GM12878 (cell line): ENCODE results near the gene RHEBL1. TPM values are rescaled to one million over a fixed set of nuclear protein-coding genes. Genes with fewer than 3 reads are reported as not detected.

ENCODE experiments used
- BRCA1 ChIP-seq: IDR thresholded peaks from 2 replicates; pipeline ENCODE4 v1.6.1; 2011; ENCODE audit warnings: low read depth, low read length, improper control_type of control experiment
- CBX3 ChIP-seq: fragments of 200-600 bp; sonication (generic); IDR thresholded peaks from 2 replicates; pipeline ENCODE4 v1.6.1; 2016; ENCODE audit warnings: low read depth, borderline replicate concordance
- CBX5 ChIP-seq: sonication (generic); IDR thresholded peaks from 2 replicates; pipeline ENCODE4 v1.6.1; 2016; ENCODE audit warnings: low read depth, moderate library complexity, mild to moderate bottlenecking, inconsistent platforms
- CHD1 ChIP-seq: IDR thresholded peaks from 2 replicates; pipeline ENCODE4 v1.6.1; 2012; ENCODE audit warnings: low read depth, low read length, improper control_type of control experiment
- CHD4 ChIP-seq: fragments of 200-600 bp; sonication (generic); IDR thresholded peaks from 2 replicates; pipeline ENCODE4 v1.6.1; 2016; ENCODE audit warnings: mild to moderate bottlenecking
- CREM ChIP-seq: IDR thresholded peaks from 2 replicates; pipeline ENCODE4 v1.6.1; 2014; ENCODE audit warnings: antibody characterized with exemption, low read depth
- HDAC2 ChIP-seq: fragments of 200-600 bp; sonication (generic); IDR thresholded peaks from 2 replicates; pipeline ENCODE4 v1.6.1; 2017
- IKZF2 ChIP-seq, 2 experiments: fragments of 450-650 bp; IDR thresholded peaks; 2 replicates each; pipeline ENCODE4 v1.6.1; 2017; ENCODE audit warnings: mild to moderate bottlenecking in 2 of 2, moderate library complexity in 2 of 2
- KDM1A ChIP-seq: fragments of 200-600 bp; sonication (generic); IDR thresholded peaks from 2 replicates; pipeline ENCODE4 v1.6.1; 2016; ENCODE audit warnings: borderline replicate concordance
- MEF2B ChIP-seq: fragments of 450-650 bp; IDR thresholded peaks from 2 replicates; pipeline ENCODE4 v1.6.1; 2018; ENCODE audit warnings: mild to moderate bottlenecking, moderate library complexity; ENCODE audit not compliant: partially characterized antibody, poor library complexity, severe bottlenecking
- NFYA ChIP-seq: IDR thresholded peaks from 2 replicates; pipeline ENCODE4 v1.6.1; 2011; ENCODE audit warnings: low read depth, mild to moderate bottlenecking, low read length, improper control_type of control experiment, borderline replicate concordance
- NR2C2 ChIP-seq: IDR thresholded peaks from 2 replicates; pipeline ENCODE4 v1.6.1; 2011; ENCODE audit warnings: borderline replicate concordance, low read depth; ENCODE audit not compliant: control insufficient read depth, insufficient read length
- NR2F1 ChIP-seq: fragments of 450-650 bp; conservative IDR thresholded peaks from 2 replicates; pipeline ENCODE4 v1.6.1; 2017; ENCODE audit warnings: mild to moderate bottlenecking
- PAX5 ChIP-seq: IDR thresholded peaks from 2 replicates; pipeline ENCODE4 v1.6.1; 2011; ENCODE audit warnings: low read depth, low read length, borderline replicate concordance
- POLR2AphosphoS5 ChIP-seq: IDR thresholded peaks from 2 replicates; pipeline ENCODE4 v1.6.1; 2011; ENCODE audit warnings: mild to moderate bottlenecking, low read length, inconsistent platforms
- SIX5 ChIP-seq: IDR thresholded peaks from 2 replicates; pipeline ENCODE4 v1.6.1; 2011; ENCODE audit warnings: mild to moderate bottlenecking, low read depth, low read length, moderate library complexity; ENCODE audit not compliant: severe bottlenecking
- SREBF1 ChIP-seq: IDR thresholded peaks from 2 replicates; pipeline ENCODE4 v1.6.1; 2012; ENCODE audit warnings: mild to moderate bottlenecking, low read length
- TBL1XR1 ChIP-seq: IDR thresholded peaks from 2 replicates; pipeline ENCODE4 v1.6.1; 2012; ENCODE audit warnings: low read depth, low read length, improper control_type of control experiment
- ZNF24 ChIP-seq: fragments of 450-650 bp; IDR thresholded peaks from 2 replicates; pipeline ENCODE4 v1.6.1; 2017; ENCODE audit warnings: antibody characterized with exemption, mild to moderate bottlenecking
- ZNF384 ChIP-seq: IDR thresholded peaks from 2 replicates; pipeline ENCODE4 v1.6.1; 2012; ENCODE audit warnings: low read depth, mild to moderate bottlenecking, low read length, improper control_type of control experiment, borderline replicate concordance
- polyA plus RNA-seq, 11 experiments: library from polyadenylated mRNA; depleted of rRNA in 4 of 11; unstranded in 6 of 11; stranded (reverse) in 5 of 11; fragments of >200 nt; fragmentation: Nextera tagmentation in 4 of 11; fragmentation: Illumina TruSeq in 1 of 11; extraction: Ambion mirVana in 4 of 11; extraction: Trizol in 1 of 11; gene quantifications; 1 replicate in 1 of 11; 2 replicates in 10 of 11; pipeline versions ENCODE4 v1.2.1 to v1.2.3, GENCODE V29; 2011 to 2016; ENCODE audit warnings: inconsistent platforms in 2 of 11, missing spikeins in 2 of 11, low read depth in 1 of 11
- total RNA-seq, 4 experiments: library from RNA; depleted of rRNA in 3 of 4; stranded (reverse); fragments of >200 nt in 3 of 4; fragmentation: Illumina TruSeq in 1 of 4; extraction: Trizol in 1 of 4; gene quantifications; 2 replicates each; pipeline versions ENCODE4 v1.2.1 to v1.2.3, GENCODE V29; 2013 to 2021
- TF ChIP-seq, protein P1 (sequence below): fragments of 450-650 bp; IDR thresholded peaks from 2 replicates; pipeline ENCODE4 v1.6.1; 2017; ENCODE audit warnings: borderline replicate concordance
- TF ChIP-seq, protein P2 (sequence below): fragments of 450-650 bp; IDR thresholded peaks from 2 replicates; pipeline ENCODE4 v1.6.1; 2016; ENCODE audit warnings: mild to moderate bottlenecking, moderate library complexity, borderline replicate concordance
- TF ChIP-seq, protein P3 (sequence below): IDR thresholded peaks from 2 replicates; pipeline ENCODE4 v1.6.1; 2011; ENCODE audit warnings: low read depth, mild to moderate bottlenecking, low read length, moderate library complexity, borderline replicate concordance; ENCODE audit errors: extremely low read depth
- TF ChIP-seq, protein P4 (sequence below): fragments of 450-650 bp; IDR thresholded peaks from 2 replicates; pipeline ENCODE4 v1.6.1; 2014; ENCODE audit warnings: mild to moderate bottlenecking

Gene RHEBL1
- total and polyA plus RNA-seq, 10 of the 15 experiments (the other 5 are each of a cell fraction or from before 2014, with no cell fraction given): 5.9 to 18.7 (median 12.0) TPM

DNA sequence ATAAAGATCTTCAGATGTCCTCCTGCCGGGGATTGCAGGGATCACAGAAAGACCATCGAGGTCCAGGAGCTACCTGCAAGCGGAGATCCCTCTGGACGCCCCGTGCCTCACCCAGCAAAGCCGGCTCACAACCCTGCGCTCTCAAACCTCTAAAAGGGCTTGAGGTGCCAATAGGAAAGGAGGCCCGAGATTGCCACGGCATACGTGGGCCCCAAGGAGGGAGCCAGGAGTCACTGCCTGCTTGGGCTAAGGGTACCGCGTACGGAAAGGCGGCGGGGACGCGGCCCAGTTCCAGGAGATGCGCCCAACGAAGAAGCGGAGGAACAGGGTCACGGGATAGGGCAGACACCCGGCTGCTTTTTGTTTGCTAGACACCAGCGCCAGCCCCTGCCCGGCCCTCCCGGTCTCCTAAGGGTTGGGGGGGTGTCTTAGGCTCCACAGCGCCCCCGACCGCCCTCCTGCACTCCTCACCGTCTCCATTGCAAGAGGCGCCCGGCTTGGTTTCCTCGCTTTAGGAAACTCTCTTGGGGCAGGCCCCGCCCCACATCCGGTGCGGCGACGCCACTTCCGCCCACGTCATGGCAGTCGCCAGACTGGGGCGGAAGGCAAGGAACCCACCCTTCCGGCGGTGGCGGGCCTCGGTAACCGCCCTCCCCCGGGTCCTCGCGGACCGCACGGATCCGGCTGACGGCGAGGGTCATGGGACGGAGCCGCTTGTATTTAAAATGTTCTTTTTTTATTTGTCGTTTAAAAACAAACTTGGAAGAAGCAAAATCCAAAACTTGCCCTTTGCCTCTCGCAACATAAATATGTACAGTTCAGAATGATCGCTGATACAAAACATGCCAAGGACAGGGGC, 51.3 kb downstream of the RHEBL1 start, which contains the start of gene PRKAG1 (continued):
- TF ChIP-seq, protein P1, sequence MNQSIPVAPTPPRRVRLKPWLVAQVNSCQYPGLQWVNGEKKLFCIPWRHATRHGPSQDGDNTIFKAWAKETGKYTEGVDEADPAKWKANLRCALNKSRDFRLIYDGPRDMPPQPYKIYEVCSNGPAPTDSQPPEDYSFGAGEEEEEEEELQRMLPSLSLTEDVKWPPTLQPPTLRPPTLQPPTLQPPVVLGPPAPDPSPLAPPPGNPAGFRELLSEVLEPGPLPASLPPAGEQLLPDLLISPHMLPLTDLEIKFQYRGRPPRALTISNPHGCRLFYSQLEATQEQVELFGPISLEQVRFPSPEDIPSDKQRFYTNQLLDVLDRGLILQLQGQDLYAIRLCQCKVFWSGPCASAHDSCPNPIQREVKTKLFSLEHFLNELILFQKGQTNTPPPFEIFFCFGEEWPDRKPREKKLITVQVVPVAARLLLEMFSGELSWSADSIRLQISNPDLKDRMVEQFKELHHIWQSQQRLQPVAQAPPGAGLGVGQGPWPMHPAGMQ: no peak
- 0 out of 2 replicates have a peak, but pooled peaks have one; percentile 19 for TF ChIP-seq HDAC2
- TF ChIP-seq SIX5: peak; percentile 14
- peak; percentile 54; the same call in 1 of the 2 replicates for TF ChIP-seq NR2F1
- TF ChIP-seq, protein P2, sequence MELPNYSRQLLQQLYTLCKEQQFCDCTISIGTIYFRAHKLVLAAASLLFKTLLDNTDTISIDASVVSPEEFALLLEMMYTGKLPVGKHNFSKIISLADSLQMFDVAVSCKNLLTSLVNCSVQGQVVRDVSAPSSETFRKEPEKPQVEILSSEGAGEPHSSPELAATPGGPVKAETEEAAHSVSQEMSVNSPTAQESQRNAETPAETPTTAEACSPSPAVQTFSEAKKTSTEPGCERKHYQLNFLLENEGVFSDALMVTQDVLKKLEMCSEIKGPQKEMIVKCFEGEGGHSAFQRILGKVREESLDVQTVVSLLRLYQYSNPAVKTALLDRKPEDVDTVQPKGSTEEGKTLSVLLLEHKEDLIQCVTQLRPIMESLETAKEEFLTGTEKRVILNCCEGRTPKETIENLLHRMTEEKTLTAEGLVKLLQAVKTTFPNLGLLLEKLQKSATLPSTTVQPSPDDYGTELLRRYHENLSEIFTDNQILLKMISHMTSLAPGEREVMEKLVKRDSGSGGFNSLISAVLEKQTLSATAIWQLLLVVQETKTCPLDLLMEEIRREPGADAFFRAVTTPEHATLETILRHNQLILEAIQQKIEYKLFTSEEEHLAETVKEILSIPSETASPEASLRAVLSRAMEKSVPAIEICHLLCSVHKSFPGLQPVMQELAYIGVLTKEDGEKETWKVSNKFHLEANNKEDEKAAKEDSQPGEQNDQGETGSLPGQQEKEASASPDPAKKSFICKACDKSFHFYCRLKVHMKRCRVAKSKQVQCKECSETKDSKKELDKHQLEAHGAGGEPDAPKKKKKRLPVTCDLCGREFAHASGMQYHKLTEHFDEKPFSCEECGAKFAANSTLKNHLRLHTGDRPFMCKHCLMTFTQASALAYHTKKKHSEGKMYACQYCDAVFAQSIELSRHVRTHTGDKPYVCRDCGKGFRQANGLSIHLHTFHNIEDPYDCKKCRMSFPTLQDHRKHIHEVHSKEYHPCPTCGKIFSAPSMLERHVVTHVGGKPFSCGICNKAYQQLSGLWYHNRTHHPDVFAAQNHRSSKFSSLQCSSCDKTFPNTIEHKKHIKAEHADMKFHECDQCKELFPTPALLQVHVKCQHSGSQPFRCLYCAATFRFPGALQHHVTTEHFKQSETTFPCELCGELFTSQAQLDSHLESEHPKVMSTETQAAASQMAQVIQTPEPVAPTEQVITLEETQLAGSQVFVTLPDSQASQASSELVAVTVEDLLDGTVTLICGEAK: peak; percentile 94
- TF ChIP-seq CHD1: no peak
- peak; percentile 95 for TF ChIP-seq CREM
- TF ChIP-seq TBL1XR1: peak; percentile 63; the same call in 1 of the 2 replicates
- TF ChIP-seq CHD4: no peak
- no peak for TF ChIP-seq CBX3
- TF ChIP-seq, protein P3, sequence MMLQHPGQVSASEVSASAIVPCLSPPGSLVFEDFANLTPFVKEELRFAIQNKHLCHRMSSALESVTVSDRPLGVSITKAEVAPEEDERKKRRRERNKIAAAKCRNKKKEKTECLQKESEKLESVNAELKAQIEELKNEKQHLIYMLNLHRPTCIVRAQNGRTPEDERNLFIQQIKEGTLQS: no peak
- no peak for TF ChIP-seq KDM1A
- no peak for TF ChIP-seq NFYA
- TF ChIP-seq, protein P4, sequence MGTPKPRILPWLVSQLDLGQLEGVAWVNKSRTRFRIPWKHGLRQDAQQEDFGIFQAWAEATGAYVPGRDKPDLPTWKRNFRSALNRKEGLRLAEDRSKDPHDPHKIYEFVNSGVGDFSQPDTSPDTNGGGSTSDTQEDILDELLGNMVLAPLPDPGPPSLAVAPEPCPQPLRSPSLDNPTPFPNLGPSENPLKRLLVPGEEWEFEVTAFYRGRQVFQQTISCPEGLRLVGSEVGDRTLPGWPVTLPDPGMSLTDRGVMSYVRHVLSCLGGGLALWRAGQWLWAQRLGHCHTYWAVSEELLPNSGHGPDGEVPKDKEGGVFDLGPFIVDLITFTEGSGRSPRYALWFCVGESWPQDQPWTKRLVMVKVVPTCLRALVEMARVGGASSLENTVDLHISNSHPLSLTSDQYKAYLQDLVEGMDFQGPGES: no peak
- no peak for TF ChIP-seq BRCA1
- peak; percentile 43; the same call in 1 of the 2 replicates for TF ChIP-seq SREBF1
- TF ChIP-seq CBX5: peak; percentile 56; the same call in 1 of the 2 replicates
- no peak for TF ChIP-seq ZNF24
- TF ChIP-seq ZNF384: 0 out of 2 replicates have a peak, but pooled peaks have one; percentile 47
- no peak for TF ChIP-seq PAX5
- no peak for TF ChIP-seq NR2C2
- peak; percentile 97 for TF ChIP-seq POLR2AphosphoS5
- TF ChIP-seq MEF2B: peak; percentile 69
- TF ChIP-seq IKZF2 (IDR thresholded peaks at IDR 0.05): peak; percentile 65 to 69
